RWPE2 (cell line): ENCODE data around the gene HIVEP3.

Source experiments
- ATAC-seq: fragments of 200-7000 bp; cut with Tn5 transposase; 3 replicates; pipeline ENCODE4 v1.9.1; 2021; ENCODE audit warnings: low read depth
- DNase-seq: peaks from one replicate; pipeline ENCODE4 v3.0.0-alpha.2; 2020; ENCODE audit warnings: low spot score
- H3K27ac ChIP-seq: fragments of 450-650 bp; 2 replicates; pipeline ENCODE4 v1.5.1; 2017; ENCODE audit warnings: mild to moderate bottlenecking; ENCODE audit not compliant: poor library complexity, severe bottlenecking
- H3K27me3 ChIP-seq: fragments of 250-450 bp; sonication (Bioruptor Pico); 2 replicates; pipeline ENCODE4 v1.5.1; 2021; ENCODE audit warnings: mild to moderate bottlenecking, moderate library complexity; ENCODE audit not compliant: insufficient read depth, poor library complexity, severe bottlenecking
- H3K36me3 ChIP-seq: fragments of 250-450 bp; sonication (Bioruptor Pico); 2 replicates; pipeline ENCODE4 v1.5.1; 2020; ENCODE audit warnings: low read depth, mild to moderate bottlenecking, moderate library complexity
- H3K4me1 ChIP-seq: fragments of 250-450 bp; sonication (Bioruptor Pico); 2 replicates; pipeline ENCODE4 v1.5.1; 2021; ENCODE audit warnings: mild to moderate bottlenecking, moderate library complexity; ENCODE audit not compliant: insufficient read depth, poor library complexity, severe bottlenecking
- H3K4me3 ChIP-seq: fragments of 250-450 bp; sonication (Bioruptor Pico); 2 replicates; pipeline ENCODE4 v1.5.1; 2021; ENCODE audit warnings: mild to moderate bottlenecking, moderate library complexity; ENCODE audit not compliant: severe bottlenecking
- H3K9me3 ChIP-seq: fragments of 250-450 bp; sonication (Bioruptor Pico); 2 replicates; pipeline ENCODE4 v1.5.1; 2021; ENCODE audit warnings: mild to moderate bottlenecking, moderate library complexity; ENCODE audit not compliant: severe bottlenecking
- CTCF ChIP-seq: fragments of 450-650 bp; IDR thresholded peaks from one replicate; pipeline ENCODE4 v1.5.1; 2017; ENCODE audit warnings: mild to moderate bottlenecking, moderate library complexity; ENCODE audit not compliant: poor library complexity, severe bottlenecking

HIVEP3 gene

DNA sequence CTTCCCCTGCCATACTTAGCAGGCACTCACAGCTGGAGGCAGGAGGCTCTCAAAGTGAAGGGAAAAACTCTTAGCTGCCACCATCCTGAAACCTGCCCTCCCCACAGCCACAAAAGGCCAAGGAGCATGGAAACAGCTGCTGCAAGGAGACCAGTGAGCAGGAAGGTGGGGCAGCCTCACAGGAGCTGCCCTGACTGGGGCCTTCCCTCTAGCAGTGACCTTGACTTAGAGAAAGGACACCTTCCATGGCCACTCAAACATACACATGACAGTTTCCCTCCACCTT is 126.3 kb downstream of the HIVEP3 start:
- Histone ChIP-seq H3K4me3 (no peak overlapping the region), H3K27me3 (no peaks in the 10 kb centered on the region), H3K36me3 (no peaks in the 10 kb centered on the region), H3K27ac (no peak overlapping the region), H3K9me3 (no peaks in the 10 kb centered on the region), H3K4me1 (no peaks in the 10 kb centered on the region)
- ATAC-seq: no peak
- no peak for TF ChIP-seq CTCF
- DNase-seq: no peak

DNA sequence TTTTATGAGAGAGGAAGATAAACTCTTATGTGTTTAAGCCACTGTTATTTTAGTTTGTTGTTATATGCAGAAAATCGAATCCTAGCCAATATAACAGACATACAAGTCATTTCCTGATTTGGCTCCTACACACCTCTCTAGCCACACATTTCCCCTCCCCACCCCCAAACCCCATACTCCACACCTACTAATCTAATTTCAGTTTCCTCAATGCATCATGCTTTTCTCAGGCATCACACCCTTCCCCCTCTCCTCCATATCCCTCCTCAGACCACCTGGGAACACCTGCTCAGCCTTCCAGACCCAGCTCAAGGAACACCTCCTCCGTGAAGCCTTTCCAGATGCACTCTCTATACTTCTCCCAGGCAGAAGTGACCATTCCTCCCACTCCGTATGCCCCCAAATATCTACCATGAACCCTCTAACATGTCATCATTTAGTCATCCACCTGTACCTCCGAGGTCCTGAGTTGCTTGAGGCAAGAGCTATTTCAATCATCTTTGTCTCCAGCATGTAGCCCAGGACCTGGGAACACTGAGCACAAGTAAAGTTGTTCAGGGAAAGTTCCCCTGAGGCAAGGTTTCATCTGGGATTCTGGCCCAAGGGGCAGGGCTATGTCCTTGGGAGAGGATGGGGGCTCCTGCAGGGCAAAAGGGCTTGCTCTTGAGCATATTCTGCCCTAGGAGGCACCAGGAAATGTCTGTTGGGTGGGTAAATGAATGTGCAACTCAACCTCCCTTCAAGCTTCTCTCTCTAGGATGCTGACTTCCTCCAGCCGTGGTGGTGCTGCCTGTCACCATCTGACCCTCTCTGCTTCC is 126.8 kb downstream of the HIVEP3 start:
- Histone ChIP-seq H3K4me1 (no peaks in the 10 kb centered on the region), H3K27ac (no peak overlapping the region), H3K27me3 (no peaks in the 10 kb centered on the region), H3K36me3 (no peaks in the 10 kb centered on the region), H3K4me3 (no peak overlapping the region), H3K9me3 (no peaks in the 10 kb centered on the region)
- DNase-seq (no peak), ATAC-seq (no peak)
- no peak for TF ChIP-seq CTCF

- no peaks in the 10 kb centered on the region for H3K36me3 ChIP-seq
- ATAC-seq (no peak), DNase-seq (no peak)
- no peak overlapping the region for H3K4me3 ChIP-seq
- no peaks in the 10 kb centered on the region for H3K27me3 ChIP-seq
- no peak overlapping the region for H3K27ac ChIP-seq
- H3K9me3 ChIP-seq: no peaks in the 10 kb centered on the region
- TF ChIP-seq CTCF: no peak
- H3K4me1 ChIP-seq: no peaks in the 10 kb centered on the region
Observed at GRCh38 chr1:41790351-41790750, 128.4 kb downstream of the HIVEP3 start.

DNA sequence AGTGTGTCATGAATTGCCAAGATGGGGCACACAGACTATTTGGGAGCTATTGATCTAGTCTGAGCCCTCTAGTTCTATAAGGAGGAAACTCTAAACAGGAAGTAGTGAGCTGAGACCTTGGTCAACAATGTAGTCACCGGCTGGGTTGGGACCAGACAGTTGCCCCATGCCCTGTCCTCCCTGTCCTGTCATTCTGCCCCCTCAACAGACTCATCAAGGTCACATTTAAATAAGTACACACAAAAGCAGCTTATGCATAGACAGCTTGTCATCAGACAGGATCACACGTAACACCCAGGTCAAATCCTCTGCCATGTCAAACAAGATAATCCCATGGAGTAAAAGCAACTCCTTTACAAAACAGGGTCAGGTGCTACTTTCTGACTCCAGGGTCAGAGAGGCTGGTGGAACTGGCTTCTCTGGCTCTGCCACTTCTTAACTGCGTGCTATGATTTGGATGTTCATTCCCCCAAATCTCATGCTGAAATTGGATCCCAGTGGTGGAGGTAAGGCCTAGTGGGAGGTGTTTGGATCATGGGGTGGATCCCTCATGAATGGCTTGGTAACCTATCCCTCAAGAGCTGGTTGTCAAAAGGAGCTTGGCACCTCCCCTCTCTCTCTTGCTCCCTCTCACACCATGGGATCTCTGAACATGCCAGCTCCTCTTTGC is 128.9 kb downstream of the HIVEP3 start:
- H3K36me3 ChIP-seq: no peaks in the 10 kb centered on the region
- no peaks in the 10 kb centered on the region for H3K9me3 ChIP-seq
- ATAC-seq (no peak), DNase-seq (no peak)
- H3K27ac ChIP-seq: no peak overlapping the region
- H3K27me3 ChIP-seq: no peaks in the 10 kb centered on the region
- TF ChIP-seq CTCF: no peak
- no peaks in the 10 kb centered on the region for H3K4me1 ChIP-seq
- no peak overlapping the region for H3K4me3 ChIP-seq

DNA sequence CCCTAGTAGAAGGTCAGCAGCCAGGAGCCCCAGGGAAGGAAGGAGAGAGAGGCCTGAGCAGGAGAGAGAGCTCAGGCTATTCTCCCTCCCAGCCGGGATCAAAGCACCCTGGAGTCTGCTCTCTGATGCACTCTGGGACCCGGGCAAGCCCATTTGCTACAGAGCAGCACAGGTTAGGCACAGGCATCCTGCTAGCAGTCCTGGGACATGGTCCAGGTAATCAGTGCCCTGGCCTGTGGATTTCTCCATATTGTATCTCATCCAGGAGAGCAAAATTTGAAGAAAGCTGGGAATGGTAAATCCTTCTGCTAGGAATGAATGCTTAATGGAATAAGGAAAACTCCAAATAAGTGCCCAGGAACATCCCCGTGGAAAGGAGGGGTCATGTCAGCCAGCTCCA is 130.3 kb downstream of the HIVEP3 start:
- Histone ChIP-seq H3K36me3 (no peaks in the 10 kb centered on the region), H3K9me3 (no peaks in the 10 kb centered on the region), H3K4me1 (peaks cover 3% of the 10 kb centered on the region), H3K27me3 (no peaks in the 10 kb centered on the region), H3K4me3 (no peak overlapping the region), H3K27ac (no peak overlapping the region)
- no peak for ATAC-seq
- no peak for TF ChIP-seq CTCF
- no peak for DNase-seq
